ENCODE measurements around the gene C22orf15.
A peak's percentile ranks its signal among the peaks of the same experiment; 100 is the strongest.

C22orf15 gene

DNA sequence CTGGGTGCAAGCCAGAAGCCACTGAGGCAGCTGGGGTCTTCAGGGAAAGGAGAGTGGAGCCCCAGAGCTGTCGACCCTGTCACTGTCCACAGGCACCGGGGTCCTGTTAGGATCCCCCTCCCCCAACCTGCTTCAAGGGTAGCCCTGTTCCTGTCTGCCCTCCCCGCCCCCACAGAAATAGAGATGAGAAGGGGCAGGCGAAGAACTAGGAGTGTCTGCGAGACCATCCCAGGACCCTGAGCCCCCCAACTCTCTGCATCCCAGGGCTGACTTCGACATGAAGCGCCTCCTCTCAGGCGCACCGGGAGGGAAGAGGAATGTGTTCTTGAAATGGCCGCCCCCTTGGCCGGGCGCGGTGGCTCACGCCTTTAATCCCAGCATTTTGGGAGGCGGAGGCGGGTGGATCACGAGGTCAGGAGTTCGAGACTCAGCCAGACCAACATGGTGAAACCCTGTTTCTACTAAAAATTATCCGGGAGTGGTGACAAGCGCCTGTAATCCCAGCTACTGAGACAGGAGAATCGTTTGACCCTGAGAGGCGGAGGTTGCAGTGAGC, 11.3 kb upstream of the C22orf15 start:
- Histone ChIP-seq H3K27ac (ENCODE audit: low read depth, low read length) (peak overlapping the region; percentile 79), H3K36me3 (ENCODE audit: control insufficient read depth, insufficient read depth, low read length) (no peaks in the 10 kb centered on the region), H3K27me3 (ENCODE audit: control insufficient read depth, insufficient read depth, low read length) (no peaks in the 10 kb centered on the region), H3K4me1 (ENCODE audit: control insufficient read depth, insufficient read depth, low read length) (peaks cover 4% of the 10 kb centered on the region; the same call in 1 of the 2 replicates), H3K9me3 (ENCODE audit: control insufficient read depth, insufficient read depth, low read length) (no peaks in the 10 kb centered on the region), H3K4me3 (ENCODE audit: low read depth, low read length) (peak overlapping the region; percentile 84), H3K9ac (ENCODE audit: low read depth, low read length) (peak overlapping the region; percentile 85)

DNA sequence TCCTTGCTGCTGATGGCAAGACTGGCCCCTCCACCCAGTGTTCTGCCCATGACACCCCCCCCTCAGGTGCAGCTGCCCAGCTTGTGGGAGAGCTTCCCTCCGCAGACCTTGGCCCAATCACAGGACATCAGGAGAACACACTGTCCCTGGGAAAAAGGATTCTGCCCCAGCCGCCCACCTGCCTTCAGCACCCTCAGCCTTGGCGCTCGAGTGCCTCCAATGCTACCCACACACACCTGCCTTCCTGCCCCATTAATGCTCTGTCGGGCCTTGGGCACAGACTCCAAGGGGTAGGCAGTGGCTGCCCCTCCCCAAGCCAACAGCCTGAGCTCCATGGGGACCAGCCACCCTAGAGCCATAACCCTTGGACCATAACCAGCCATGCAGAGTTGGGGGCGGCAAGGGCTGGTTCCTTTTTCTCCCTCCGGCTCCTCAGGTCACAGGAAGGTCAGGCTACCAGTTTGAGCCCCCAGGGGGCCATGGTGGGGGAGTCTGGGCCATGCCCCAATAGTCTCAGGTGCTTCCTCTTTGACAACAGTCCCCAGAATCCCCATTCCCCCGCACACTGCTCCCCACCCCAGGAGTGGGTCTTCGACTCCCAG, 10.6 kb upstream of the C22orf15 start:
- Histone ChIP-seq H3K27ac (ENCODE audit: low read depth, low read length) (no peak overlapping the region), H3K9ac (ENCODE audit: low read depth, low read length) (no peak overlapping the region), H3K36me3 (ENCODE audit: control insufficient read depth, insufficient read depth, low read length) (no peaks in the 10 kb centered on the region), H3K27me3 (ENCODE audit: control insufficient read depth, insufficient read depth, low read length) (no peaks in the 10 kb centered on the region), H3K4me1 (ENCODE audit: control insufficient read depth, insufficient read depth, low read length) (peaks cover 4% of the 10 kb centered on the region; the same call in 1 of the 2 replicates), H3K4me3 (ENCODE audit: low read depth, low read length) (no peak overlapping the region), H3K9me3 (ENCODE audit: control insufficient read depth, insufficient read depth, low read length) (no peaks in the 10 kb centered on the region)

- H3K9me3 ChIP-seq (ENCODE audit: control insufficient read depth, insufficient read depth, low read length): no peaks in the 10 kb centered on the region
- H3K4me3 ChIP-seq (ENCODE audit: low read depth, low read length): no peak overlapping the region
- H3K9ac ChIP-seq (ENCODE audit: low read depth, low read length): no peak overlapping the region
- H3K36me3 ChIP-seq (ENCODE audit: control insufficient read depth, insufficient read depth, low read length): no peaks in the 10 kb centered on the region
- peaks cover 4% of the 10 kb centered on the region; the same call in 1 of the 2 replicates for H3K4me1 ChIP-seq (ENCODE audit: control insufficient read depth, insufficient read depth, low read length)
- H3K27ac ChIP-seq (ENCODE audit: low read depth, low read length): no peak overlapping the region
- no peaks in the 10 kb centered on the region for H3K27me3 ChIP-seq (ENCODE audit: control insufficient read depth, insufficient read depth, low read length)
Measured at GRCh38 chr22:23752750-23753149, 10.0 kb upstream of the C22orf15 start.

GRCh38 chr22:23753385-23753784, 9.4 kb upstream of the C22orf15 start:
- peaks cover 4% of the 10 kb centered on the region; the same call in 1 of the 2 replicates for H3K4me1 ChIP-seq (ENCODE audit: control insufficient read depth, insufficient read depth, low read length)
- H3K9ac ChIP-seq (ENCODE audit: low read depth, low read length): no peak overlapping the region
- H3K36me3 ChIP-seq (ENCODE audit: control insufficient read depth, insufficient read depth, low read length): no peaks in the 10 kb centered on the region
- H3K27ac ChIP-seq (ENCODE audit: low read depth, low read length): no peak overlapping the region
- H3K4me3 ChIP-seq (ENCODE audit: low read depth, low read length): no peak overlapping the region
- no peaks in the 10 kb centered on the region for H3K27me3 ChIP-seq (ENCODE audit: control insufficient read depth, insufficient read depth, low read length)
- no peaks in the 10 kb centered on the region for H3K9me3 ChIP-seq (ENCODE audit: control insufficient read depth, insufficient read depth, low read length)

- Histone ChIP-seq H3K4me1 (ENCODE audit: control insufficient read depth, insufficient read depth, low read length) (peaks cover 4% of the 10 kb centered on the region; the same call in 1 of the 2 replicates), H3K4me3 (ENCODE audit: low read depth, low read length) (no peak within 1 kb of the TSS), H3K27me3 (ENCODE audit: control insufficient read depth, insufficient read depth, low read length) (no peaks in the 10 kb centered on the region), H3K36me3 (ENCODE audit: control insufficient read depth, insufficient read depth, low read length) (no peaks in the 10 kb centered on the region), H3K9me3 (ENCODE audit: control insufficient read depth, insufficient read depth, low read length) (no peaks in the 10 kb centered on the region), H3K9ac (ENCODE audit: low read depth, low read length) (no peak within 1 kb of the TSS), H3K27ac (ENCODE audit: low read depth, low read length) (no peak within 1 kb of the TSS)
Measured at GRCh38 chr22:23754220-23754919, 8.4 kb upstream of the C22orf15 start, which contains the start of gene VPREB3. TSS of gene VPREB3 (minus strand) at chr22:23754425. CDS start at chr22:23754363, 62 bp downstream.

DNA sequence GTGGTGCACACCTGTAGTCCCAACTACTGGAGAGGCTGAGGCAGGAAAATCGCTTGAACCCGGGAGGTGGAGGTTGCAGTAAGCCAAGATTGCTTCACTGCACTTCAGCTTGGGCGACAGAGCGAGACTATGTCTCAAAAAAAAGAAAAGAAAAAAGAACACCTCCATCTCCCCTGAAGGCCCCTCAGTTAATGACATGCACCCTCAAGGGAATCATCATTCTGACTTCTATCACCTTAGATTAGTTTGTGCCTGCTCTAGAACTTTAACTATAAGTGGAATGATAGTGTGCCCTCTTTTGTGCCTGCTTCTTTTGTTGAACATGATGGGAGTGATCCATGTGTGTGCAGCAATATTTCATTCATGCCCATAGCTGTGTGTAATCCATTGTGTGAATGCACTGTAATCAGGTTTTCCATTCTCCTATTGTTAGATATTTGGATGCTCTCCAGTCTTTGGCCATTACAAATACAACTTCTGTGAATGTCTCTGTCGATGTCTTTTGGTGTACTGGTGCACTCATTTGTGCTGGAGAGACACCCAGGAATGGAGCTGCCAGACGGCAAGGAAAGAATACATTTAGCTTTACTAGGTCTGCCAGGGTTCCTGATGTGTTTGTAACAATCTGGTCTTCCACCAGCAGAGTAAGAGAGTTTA, 7.7 kb upstream of the C22orf15 start:
- no peaks in the 10 kb centered on the region for H3K36me3 ChIP-seq (ENCODE audit: control insufficient read depth, insufficient read depth, low read length)
- H3K4me3 ChIP-seq (ENCODE audit: low read depth, low read length): no peak overlapping the region
- no peak overlapping the region for H3K27ac ChIP-seq (ENCODE audit: low read depth, low read length)
- H3K4me1 ChIP-seq (ENCODE audit: control insufficient read depth, insufficient read depth, low read length): no peaks in the 10 kb centered on the region; the same call in 1 of the 2 replicates
- no peaks in the 10 kb centered on the region for H3K9me3 ChIP-seq (ENCODE audit: control insufficient read depth, insufficient read depth, low read length)
- H3K9ac ChIP-seq (ENCODE audit: low read depth, low read length): no peak overlapping the region
- H3K27me3 ChIP-seq (ENCODE audit: control insufficient read depth, insufficient read depth, low read length): no peaks in the 10 kb centered on the region

DNA sequence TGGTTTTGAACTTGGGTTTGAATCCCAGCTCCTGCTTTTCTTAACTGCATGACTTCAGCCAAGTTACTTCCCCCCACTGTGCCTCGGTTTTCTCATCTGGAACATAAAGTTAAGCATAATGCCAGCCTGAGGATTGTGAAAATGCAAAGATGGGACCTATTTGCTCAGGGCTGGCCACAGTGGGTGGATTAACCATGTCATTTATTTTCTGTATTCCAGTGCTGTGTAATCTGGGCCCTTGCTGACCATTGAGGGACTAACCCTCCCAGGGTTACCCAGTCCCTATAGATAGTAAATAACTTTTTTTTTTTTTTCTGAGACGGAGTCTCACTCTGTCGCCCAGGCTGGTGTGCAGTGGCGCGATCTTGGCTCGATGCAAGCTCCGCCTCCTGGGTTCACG, 7.1 kb upstream of the C22orf15 start:
- Histone ChIP-seq H3K9ac (ENCODE audit: low read depth, low read length) (no peak overlapping the region), H3K4me3 (ENCODE audit: low read depth, low read length) (no peak overlapping the region), H3K27ac (ENCODE audit: low read depth, low read length) (no peak overlapping the region)

DNA sequence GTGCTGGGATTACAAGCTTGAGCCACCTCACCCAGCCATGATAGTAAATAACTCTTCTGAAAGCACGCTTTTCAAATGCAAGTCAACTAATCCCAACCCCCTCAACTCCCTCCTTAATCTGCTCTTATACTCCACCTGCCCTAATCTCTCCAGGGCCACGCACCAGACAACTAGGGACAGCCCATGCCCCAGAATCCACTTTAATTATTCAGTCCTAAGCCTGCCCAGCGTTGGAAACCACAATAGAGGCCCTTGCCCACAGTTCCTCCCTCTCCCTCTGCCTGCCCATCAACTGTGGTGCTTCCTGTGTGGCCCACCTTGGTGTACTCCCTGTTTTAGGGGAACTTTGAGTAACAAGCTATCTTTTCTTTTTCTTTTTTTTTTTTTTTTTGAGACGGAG, 5.9 kb upstream of the C22orf15 start:
- no peak overlapping the region for H3K4me3 ChIP-seq (ENCODE audit: low read depth, low read length)
- H3K9me3 ChIP-seq (ENCODE audit: control insufficient read depth, insufficient read depth, low read length): no peaks in the 10 kb centered on the region
- no peaks in the 10 kb centered on the region for H3K36me3 ChIP-seq (ENCODE audit: control insufficient read depth, insufficient read depth, low read length)
- H3K27ac ChIP-seq (ENCODE audit: low read depth, low read length): no peak overlapping the region
- no peak overlapping the region for H3K9ac ChIP-seq (ENCODE audit: low read depth, low read length)
- no peaks in the 10 kb centered on the region for H3K4me1 ChIP-seq (ENCODE audit: control insufficient read depth, insufficient read depth, low read length)
- no peaks in the 10 kb centered on the region for H3K27me3 ChIP-seq (ENCODE audit: control insufficient read depth, insufficient read depth, low read length)

More for the DNA sequence above, 7.1 kb upstream of the C22orf15 start:
- Histone ChIP-seq H3K9me3 (ENCODE audit: control insufficient read depth, insufficient read depth, low read length) (no peaks in the 10 kb centered on the region), H3K36me3 (ENCODE audit: control insufficient read depth, insufficient read depth, low read length) (no peaks in the 10 kb centered on the region), H3K27me3 (ENCODE audit: control insufficient read depth, insufficient read depth, low read length) (no peaks in the 10 kb centered on the region), H3K4me1 (ENCODE audit: control insufficient read depth, insufficient read depth, low read length) (no peaks in the 10 kb centered on the region; the same call in 1 of the 2 replicates)

DNA sequence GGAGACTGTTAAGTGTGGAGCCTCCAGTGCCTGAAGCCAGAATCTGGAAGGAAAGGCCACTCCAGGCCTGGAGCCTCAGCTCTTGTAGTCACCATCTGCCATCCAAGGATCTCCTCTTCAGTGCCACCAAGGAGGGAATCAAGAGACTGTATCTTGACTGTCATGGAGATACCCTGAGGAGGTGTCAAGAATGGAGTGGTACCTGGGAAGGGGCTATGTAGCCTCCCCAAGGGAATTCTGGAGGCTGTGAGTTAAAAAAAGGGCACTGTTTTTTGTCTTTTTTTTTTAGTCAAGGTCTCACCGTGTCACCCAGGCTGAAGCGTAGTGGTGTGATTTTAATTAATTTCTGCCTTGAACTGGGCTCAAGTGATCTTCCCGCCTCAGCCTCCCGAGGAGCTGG, 3.2 kb upstream of the C22orf15 start:
- Histone ChIP-seq H3K4me3 (ENCODE audit: low read depth, low read length) (no peak overlapping the region), H3K9ac (ENCODE audit: low read depth, low read length) (no peak overlapping the region), H3K9me3 (ENCODE audit: control insufficient read depth, insufficient read depth, low read length) (no peaks in the 10 kb centered on the region), H3K27me3 (ENCODE audit: control insufficient read depth, insufficient read depth, low read length) (no peaks in the 10 kb centered on the region), H3K27ac (ENCODE audit: low read depth, low read length) (no peak overlapping the region), H3K4me1 (ENCODE audit: control insufficient read depth, insufficient read depth, low read length) (peaks cover 17% of the 10 kb centered on the region), H3K36me3 (ENCODE audit: control insufficient read depth, insufficient read depth, low read length) (peaks cover under 1% of the 10 kb centered on the region)

GRCh38 chr22:23760056-23760455, 2.7 kb upstream of the C22orf15 start:
- Histone ChIP-seq H3K27me3 (ENCODE audit: control insufficient read depth, insufficient read depth, low read length) (no peaks in the 10 kb centered on the region), H3K27ac (ENCODE audit: low read depth, low read length) (no peak overlapping the region), H3K36me3 (ENCODE audit: control insufficient read depth, insufficient read depth, low read length) (peaks cover 6% of the 10 kb centered on the region), H3K4me1 (ENCODE audit: control insufficient read depth, insufficient read depth, low read length) (peaks cover 17% of the 10 kb centered on the region), H3K9me3 (ENCODE audit: control insufficient read depth, insufficient read depth, low read length) (no peaks in the 10 kb centered on the region), H3K9ac (ENCODE audit: low read depth, low read length) (no peak overlapping the region), H3K4me3 (ENCODE audit: low read depth, low read length) (no peak overlapping the region)

DNA sequence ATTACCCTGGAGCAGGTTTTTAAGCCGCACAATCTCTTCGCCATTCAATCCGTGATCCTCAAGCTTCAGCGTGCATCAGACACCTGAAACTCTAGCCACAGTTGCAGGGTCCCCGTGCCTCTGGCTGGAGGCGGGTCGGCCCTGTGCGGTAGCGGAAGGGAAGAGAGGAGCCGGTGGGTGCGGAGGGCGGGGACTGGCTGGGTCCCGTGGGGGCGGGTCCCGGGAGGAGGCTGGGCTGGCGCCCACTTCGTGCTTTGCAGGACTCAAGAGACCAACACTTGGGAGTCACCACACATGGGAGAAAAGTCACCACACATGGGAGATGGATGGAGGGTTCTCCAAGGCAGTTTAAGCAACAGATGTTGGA, 772 bp downstream of the C22orf15 start:
- no peaks in the 10 kb centered on the region for H3K27me3 ChIP-seq (ENCODE audit: control insufficient read depth, insufficient read depth, low read length)
- H3K36me3 ChIP-seq (ENCODE audit: control insufficient read depth, insufficient read depth, low read length): peaks cover 12% of the 10 kb centered on the region
- no peak overlapping the region for H3K9ac ChIP-seq (ENCODE audit: low read depth, low read length)
- no peak overlapping the region for H3K4me3 ChIP-seq (ENCODE audit: low read depth, low read length)
- peaks cover 21% of the 10 kb centered on the region for H3K4me1 ChIP-seq (ENCODE audit: control insufficient read depth, insufficient read depth, low read length)
- peak overlapping the region; percentile 42 for H3K27ac ChIP-seq (ENCODE audit: low read depth, low read length)
- H3K9me3 ChIP-seq (ENCODE audit: control insufficient read depth, insufficient read depth, low read length): no peaks in the 10 kb centered on the region
